ENCODE data around the gene DNAJC6.
A peak's percentile ranks its signal among the peaks of the same experiment; 100 is the strongest.

DNA sequence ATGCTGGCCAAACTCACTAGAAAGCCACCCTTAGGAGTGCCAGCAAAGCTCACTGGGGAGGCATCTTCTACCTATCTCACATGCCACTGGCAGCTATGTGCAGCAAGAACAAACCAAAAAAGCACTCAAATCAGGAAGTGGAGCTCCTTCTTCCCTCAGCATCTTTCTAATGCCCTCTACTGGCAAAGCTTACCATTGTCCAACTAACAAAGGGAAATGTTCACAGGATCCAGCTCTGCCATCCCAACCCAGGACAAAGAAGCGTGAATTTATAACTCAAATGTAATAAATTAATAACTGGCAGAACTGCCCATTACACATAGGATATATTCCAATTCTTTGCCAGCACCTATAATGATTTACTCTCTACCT is 150.0 kb downstream of the DNAJC6 start:
- no peak for TF ChIP-seq POLR2A (IDR thresholded peaks at IDR 0.05; ENCODE audit: low read depth, low read length)
- no peak for TF ChIP-seq TAF1 (IDR thresholded peaks at IDR 0.05; ENCODE audit: low read depth, low read length)
- TF ChIP-seq POLR2AphosphoS5 (IDR thresholded peaks at IDR 0.05; ENCODE audit: low read depth, low read length), result no peak
- TF ChIP-seq SPI1 (IDR thresholded peaks at IDR 0.05; ENCODE audit: low read depth, low read length), result peak; percentile 82
- TF ChIP-seq POU2F2 (IDR thresholded peaks at IDR 0.05; ENCODE audit: low read depth, low read length), result no peak
- TF ChIP-seq PAX5 (IDR thresholded peaks at IDR 0.05; ENCODE audit: insufficient read depth, low read length, severe bottlenecking), result no peak
